GM21515 (cell line): ENCODE measurements around the gene ANK2.
"Not testable (repeated sequence)": the region's sequence is repeated elsewhere in the genome, so short reads cannot be mapped to it uniquely, and the experiment has no call there.

Experiments
- ATAC-seq: cut with Tn5 transposase; IDR thresholded peaks from one replicate; pipeline ENCODE4 v1.9.1; 2021; ENCODE audit not compliant: unreplicated experiment

Gene ANK2

GRCh38 chr4:113146876-113147358 lies 97.5 kb downstream of the ANK2 start:
- peak; percentile 92 for ATAC-seq

- no peak for ATAC-seq
Measured at GRCh38 chr4:113147498-113148111, 98.2 kb downstream of the ANK2 start.

GRCh38 chr4:113148925-113149324 lies 99.5 kb downstream of the ANK2 start:
- no peak for ATAC-seq

- no peak for ATAC-seq
Measured at GRCh38 chr4:113153529-113154101, 104.2 kb downstream of the ANK2 start.

- no peak for ATAC-seq
Measured at GRCh38 chr4:113154281-113154680, 104.8 kb downstream of the ANK2 start.

- ATAC-seq: no peak
Measured at GRCh38 chr4:113157086-113157857, 107.8 kb downstream of the ANK2 start.

GRCh38 chr4:113159942-113160545 lies 110.6 kb downstream of the ANK2 start:
- no peak for ATAC-seq

- no peak for ATAC-seq
Measured at GRCh38 chr4:113160548-113160947, 111.1 kb downstream of the ANK2 start.

GRCh38 chr4:113162089-113162488 lies 112.6 kb downstream of the ANK2 start:
- ATAC-seq: no peak

GRCh38 chr4:113169368-113169767 lies 119.9 kb downstream of the ANK2 start:
- no peak for ATAC-seq

GRCh38 chr4:113170115-113170804 lies 120.8 kb downstream of the ANK2 start:
- no peak for ATAC-seq

- no peak for ATAC-seq
Measured at GRCh38 chr4:113170805-113171468, 121.5 kb downstream of the ANK2 start.

- no peak for ATAC-seq
Measured at GRCh38 chr4:113173126-113173792, 123.8 kb downstream of the ANK2 start.

GRCh38 chr4:113173793-113174264 lies 124.4 kb downstream of the ANK2 start:
- no peak for ATAC-seq

- ATAC-seq: no peak
Measured at GRCh38 chr4:113179091-113179490, 129.6 kb downstream of the ANK2 start.

GRCh38 chr4:113179996-113180395 lies 130.5 kb downstream of the ANK2 start:
- no peak for ATAC-seq

GRCh38 chr4:113181289-113182007 lies 132.0 kb downstream of the ANK2 start:
- no peak for ATAC-seq

- ATAC-seq: no peak
Measured at GRCh38 chr4:113183032-113183605, 133.7 kb downstream of the ANK2 start.

- not testable (repeated sequence) for ATAC-seq
Measured at GRCh38 chr4:113186220-113186619, 136.8 kb downstream of the ANK2 start.
